Kidney epithelial cell (primary cell): ENCODE measurements around the gene PRSS38. TPM values are rescaled to one million over a fixed set of nuclear protein-coding genes. Genes with fewer than 3 reads are reported as not detected.

ENCODE experiments used
- DNase-seq: peaks from one replicate; pipeline ENCODE4 v3.0.0-alpha.2; 2010; ENCODE audit warnings: low read depth
- H3K27me3 ChIP-seq: 2 replicates; pipeline ENCODE4 v1.6.0; 2011; ENCODE audit warnings: low read length; ENCODE audit not compliant: control insufficient read depth, insufficient read depth
- H3K36me3 ChIP-seq: 2 replicates; pipeline ENCODE4 v1.5.1; 2011; ENCODE audit warnings: low read length; ENCODE audit not compliant: control insufficient read depth, insufficient read depth
- H3K4me3 ChIP-seq: 2 replicates; pipeline ENCODE4 v1.5.1; 2011; ENCODE audit warnings: low read depth, mild to moderate bottlenecking, control low read depth, low read length
- total RNA-seq: library from RNA; depleted of rRNA; stranded (reverse); fragments of >200 nt; gene quantifications from 2 replicates; pipeline ENCODE4 v1.2.3, GENCODE V29; 2015
- TF ChIP-seq, protein P1 (sequence below): IDR thresholded peaks from 2 replicates; pipeline ENCODE4 v1.5.1; 2011; ENCODE audit warnings: mild to moderate bottlenecking, moderate library complexity, low read length, control low read depth, inconsistent platforms; ENCODE audit not compliant: insufficient read depth, poor library complexity, severe bottlenecking

Gene PRSS38
- total RNA-seq, 1 donor from 2014 or later, result not detected

DNA sequence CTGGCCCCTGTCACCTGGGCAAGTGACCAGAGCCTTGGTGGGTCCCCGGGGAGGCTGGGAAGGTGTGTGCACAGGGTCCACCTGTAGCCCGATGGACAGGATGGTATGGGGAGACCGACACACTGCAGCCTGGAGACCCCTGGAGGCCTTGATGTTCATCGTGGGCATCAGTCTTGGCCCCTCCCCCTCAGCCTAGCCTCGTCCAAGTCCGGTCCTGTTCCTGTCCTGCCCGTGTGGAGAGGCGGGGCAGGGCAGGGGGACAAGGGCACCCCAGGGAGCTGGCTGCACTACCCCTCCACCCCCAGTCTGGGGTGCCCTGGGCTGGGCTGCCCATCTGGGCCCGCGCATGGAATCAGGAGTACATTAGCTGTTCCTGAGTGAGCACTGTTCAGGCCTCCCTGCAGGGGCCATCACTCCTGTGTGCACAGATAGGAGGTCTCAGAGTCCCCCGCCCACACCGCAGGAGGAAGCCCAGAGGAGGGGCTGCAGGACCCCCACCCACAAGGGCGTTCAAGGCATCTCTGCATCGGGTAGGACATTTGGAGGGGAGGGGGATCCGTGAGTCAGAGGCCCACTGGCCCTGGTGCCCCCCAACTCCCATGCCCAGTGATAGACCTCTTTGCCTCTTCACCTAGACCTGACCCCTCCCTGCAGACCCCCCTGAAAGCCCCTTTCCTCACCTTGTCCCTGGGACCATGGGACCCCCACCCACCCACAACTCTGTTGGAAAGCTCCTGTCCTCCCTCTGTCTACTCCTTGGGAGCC is 69.1 kb downstream of the PRSS38 start:
- TF ChIP-seq, protein P1, sequence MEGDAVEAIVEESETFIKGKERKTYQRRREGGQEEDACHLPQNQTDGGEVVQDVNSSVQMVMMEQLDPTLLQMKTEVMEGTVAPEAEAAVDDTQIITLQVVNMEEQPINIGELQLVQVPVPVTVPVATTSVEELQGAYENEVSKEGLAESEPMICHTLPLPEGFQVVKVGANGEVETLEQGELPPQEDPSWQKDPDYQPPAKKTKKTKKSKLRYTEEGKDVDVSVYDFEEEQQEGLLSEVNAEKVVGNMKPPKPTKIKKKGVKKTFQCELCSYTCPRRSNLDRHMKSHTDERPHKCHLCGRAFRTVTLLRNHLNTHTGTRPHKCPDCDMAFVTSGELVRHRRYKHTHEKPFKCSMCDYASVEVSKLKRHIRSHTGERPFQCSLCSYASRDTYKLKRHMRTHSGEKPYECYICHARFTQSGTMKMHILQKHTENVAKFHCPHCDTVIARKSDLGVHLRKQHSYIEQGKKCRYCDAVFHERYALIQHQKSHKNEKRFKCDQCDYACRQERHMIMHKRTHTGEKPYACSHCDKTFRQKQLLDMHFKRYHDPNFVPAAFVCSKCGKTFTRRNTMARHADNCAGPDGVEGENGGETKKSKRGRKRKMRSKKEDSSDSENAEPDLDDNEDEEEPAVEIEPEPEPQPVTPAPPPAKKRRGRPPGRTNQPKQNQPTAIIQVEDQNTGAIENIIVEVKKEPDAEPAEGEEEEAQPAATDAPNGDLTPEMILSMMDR, result no peak
- no peaks in the 10 kb centered on the region for H3K36me3 ChIP-seq
- no peak for DNase-seq
- peaks cover 14% of the 10 kb centered on the region for H3K27me3 ChIP-seq
- H3K4me3 ChIP-seq, result no peak overlapping the region

DNA sequence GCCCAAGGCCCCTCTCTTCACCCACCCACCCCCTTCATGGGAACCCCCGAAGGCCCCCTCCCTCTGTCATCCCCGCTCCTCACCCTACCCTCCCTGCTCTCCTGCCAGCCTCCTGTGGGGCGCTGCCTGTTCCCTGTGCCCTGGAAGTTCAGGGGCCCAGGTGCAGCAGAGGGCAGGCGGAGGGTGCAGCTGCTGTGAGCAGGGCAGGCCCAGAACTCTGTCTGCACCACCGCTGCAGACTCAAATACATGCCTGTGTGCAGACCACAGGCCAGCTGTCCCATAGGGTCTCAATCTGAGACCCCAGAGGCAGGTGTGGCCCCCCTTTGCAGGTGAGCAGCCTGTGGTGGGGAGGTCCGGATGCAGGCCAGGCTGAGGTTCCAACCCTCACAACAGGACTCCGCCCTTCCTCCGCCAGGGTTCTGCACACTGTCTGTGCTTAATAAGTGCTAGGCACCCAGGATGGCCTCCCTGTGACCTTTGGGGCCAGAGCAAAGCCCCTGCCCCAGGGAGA is 69.7 kb downstream of the PRSS38 start:
- H3K27me3 ChIP-seq, result peaks cover 14% of the 10 kb centered on the region
- no peak overlapping the region for H3K4me3 ChIP-seq
- TF ChIP-seq, protein P1, result no peak
- H3K36me3 ChIP-seq, result no peaks in the 10 kb centered on the region
- no peak for DNase-seq

DNA sequence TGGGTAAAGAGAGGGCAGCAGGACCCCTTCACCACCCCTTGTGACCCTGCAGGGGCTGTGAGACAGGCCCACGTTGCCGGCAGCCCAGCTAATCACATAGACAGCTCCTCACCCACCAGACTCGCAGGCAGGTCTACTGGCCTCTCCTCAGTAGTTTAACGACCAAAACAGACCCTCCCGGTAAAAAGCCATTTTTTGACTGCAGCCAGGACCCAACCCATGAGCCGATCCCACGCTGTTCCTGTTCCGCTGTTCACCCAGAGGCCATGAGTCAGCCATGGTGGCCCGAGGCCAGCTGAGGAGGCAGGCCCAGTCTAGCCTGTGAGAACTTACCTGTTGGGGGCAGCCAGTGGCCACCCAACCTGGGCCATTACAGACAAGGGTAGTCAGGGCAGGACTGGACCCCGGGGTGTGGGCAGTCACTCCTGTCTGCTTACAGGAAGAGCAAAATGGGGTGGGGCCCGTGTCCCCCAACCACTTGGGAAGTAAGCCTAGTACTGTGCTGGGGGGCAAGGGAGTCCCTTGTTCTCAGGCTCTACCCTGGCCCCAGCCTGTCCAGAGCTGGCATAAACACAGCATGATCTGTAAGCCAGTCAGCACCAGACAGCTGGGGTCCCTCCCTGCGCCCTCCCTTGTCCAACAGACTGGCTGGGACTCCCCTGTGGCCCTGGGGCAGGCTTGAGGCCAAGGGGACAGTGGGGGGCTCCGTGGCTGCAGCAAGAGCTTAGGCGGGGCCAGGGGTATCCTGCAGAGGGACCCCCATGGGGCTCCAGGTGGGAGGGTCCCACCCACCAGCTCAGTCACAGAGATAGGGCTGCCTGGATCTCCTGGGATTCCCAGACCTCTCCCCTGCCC is 70.4 kb downstream of the PRSS38 start:
- Histone ChIP-seq H3K27me3 (peaks cover 15% of the 10 kb centered on the region), H3K4me3 (no peak overlapping the region)

DNA sequence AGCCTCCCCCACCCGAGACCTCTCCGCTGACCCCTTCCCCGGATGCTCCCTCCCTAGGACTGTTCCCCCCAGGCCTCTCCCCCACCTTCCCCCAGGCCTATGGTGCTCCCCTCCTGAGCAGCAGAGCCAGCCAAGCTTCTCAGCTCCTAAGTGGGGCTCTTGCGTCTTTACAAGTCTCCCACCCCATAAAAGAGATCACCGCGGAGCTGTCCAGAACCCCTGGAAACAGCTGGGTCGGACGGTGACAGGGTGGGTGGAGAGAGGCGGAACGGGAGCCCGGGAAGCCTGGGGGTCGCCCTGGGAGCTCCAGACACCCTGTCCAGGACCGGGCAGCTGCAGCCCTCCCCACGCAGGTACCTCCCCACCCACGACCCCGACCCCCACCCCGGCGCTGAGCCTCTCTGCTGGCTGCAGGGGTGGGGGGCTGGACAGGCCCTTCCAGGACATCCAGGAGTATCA is 71.1 kb downstream of the PRSS38 start:
- Histone ChIP-seq H3K36me3 (no peaks in the 10 kb centered on the region), H3K4me3 (no peak overlapping the region), H3K27me3 (peaks cover 18% of the 10 kb centered on the region)
- no peak for DNase-seq
- TF ChIP-seq, protein P1, result no peak

More for the DNA sequence above, 70.4 kb downstream of the PRSS38 start:
- H3K36me3 ChIP-seq, result no peaks in the 10 kb centered on the region
- peak; percentile 23 for DNase-seq
- TF ChIP-seq, protein P1, result no peak

DNA sequence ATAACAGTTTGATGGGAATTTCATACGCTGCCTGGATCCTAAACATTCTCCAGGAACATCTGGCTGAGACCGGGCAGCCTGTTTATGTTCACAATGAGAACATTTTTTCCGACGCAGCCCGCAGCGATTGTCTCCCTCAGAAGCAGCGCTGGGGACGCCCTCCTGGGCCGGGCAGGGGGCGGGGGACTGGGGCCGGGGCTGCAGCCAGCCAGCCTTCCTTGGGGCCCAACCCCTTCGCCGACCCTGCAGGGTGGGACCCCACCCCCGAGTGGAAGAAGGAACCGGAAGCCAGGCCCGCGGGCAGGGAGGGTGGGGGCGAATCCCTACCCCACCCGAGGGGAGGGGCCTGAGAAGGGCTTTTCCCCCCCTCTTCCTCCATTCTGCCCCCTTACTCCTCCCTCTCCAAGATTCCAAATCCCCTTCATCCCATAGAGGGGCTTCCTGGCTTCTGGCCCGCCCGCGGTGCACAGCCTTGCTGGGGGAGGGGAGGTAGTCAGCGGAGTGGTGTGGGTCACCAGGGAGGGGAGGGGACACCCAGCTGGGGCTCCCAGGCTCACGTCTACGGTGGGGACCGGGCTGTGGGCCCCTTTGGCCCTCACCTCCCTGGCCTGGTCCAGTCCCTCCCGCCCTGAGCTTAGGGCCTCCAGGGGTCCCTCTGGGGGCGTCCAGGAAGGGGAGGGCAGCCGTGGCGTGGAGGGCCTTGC is 71.7 kb downstream of the PRSS38 start:
- no peaks in the 10 kb centered on the region for H3K36me3 ChIP-seq
- H3K27me3 ChIP-seq, result peaks cover 20% of the 10 kb centered on the region
- H3K4me3 ChIP-seq, result peak overlapping the region; percentile 17
- TF ChIP-seq, protein P1, result no peak
- no peak for DNase-seq
